ENCODE measurements around the gene C1QTNF9.
"Not testable (repeated sequence)": the region's sequence is repeated elsewhere in the genome, so short reads cannot be mapped to it uniquely, and the experiment has no call there.

C1QTNF9 gene

GRCh38 chr13:24321416-24321815 is 12.0 kb downstream of the C1QTNF9 start:
- not testable (repeated sequence) for DNase-seq (ENCODE audit: low read depth, low spot score)

DNA sequence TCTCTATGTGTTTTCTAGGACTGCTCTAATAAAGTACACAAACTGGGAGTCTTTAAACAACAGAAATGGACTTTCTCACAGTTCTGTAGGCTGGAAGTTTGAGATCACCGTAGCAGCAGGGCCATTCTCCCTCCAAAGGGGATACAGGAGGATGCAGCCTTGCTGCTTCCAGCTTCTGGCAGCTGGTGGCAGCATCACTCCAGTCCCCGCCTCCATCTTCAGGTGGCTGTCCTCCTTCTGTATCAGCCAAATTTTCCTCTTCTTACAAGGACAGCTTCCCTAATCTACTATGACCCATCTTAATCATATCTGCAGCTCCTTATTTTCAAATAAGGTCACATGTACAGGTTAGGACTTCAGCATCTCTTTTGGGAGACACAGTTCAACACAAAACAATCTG is 13.1 kb downstream of the C1QTNF9 start:
- not testable (repeated sequence) for DNase-seq (ENCODE audit: low read depth, low spot score)

DNA sequence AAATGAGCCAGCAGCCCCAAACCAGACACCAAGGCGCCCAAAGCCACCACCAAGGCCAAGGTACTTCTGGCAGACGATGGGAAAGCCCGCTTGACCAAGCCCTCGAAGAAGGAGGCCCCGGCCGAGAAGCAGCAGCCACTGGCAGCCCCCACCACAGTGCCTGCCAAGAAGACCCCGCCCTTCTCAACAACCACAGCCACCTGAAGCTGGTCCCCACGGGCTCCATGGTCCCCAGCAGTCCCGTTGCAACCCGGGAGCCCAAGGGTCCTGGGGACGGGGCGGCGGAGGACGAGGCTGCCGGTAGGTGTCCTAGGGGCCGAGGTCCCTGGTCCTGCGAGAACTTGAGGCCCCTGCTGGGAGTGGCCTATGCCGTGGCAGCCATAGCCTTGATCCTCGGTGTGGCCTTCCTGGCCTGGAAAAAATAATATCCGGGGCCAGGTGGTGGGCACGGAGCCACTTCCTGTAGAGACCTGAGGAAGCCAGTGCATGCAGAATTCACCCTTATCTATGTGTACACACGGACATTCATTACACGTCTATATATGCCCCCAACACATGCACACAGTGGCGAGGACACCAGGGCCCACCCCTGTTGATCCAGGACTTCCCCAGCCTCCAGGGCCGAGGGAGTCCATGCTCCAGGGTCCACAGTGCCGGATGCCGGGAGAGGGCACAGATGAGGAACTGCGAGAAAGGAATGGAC is 13.8 kb downstream of the C1QTNF9 start:
- DNase-seq (ENCODE audit: low read depth, low spot score) = no peak

GRCh38 chr13:24323739-24324075 is 14.3 kb downstream of the C1QTNF9 start:
- no peak for DNase-seq (ENCODE audit: low read depth, low spot score)

GRCh38 chr13:24327598-24327997 is 18.2 kb downstream of the C1QTNF9 start:
- not testable (repeated sequence) for DNase-seq (ENCODE audit: low read depth, low spot score)

DNA sequence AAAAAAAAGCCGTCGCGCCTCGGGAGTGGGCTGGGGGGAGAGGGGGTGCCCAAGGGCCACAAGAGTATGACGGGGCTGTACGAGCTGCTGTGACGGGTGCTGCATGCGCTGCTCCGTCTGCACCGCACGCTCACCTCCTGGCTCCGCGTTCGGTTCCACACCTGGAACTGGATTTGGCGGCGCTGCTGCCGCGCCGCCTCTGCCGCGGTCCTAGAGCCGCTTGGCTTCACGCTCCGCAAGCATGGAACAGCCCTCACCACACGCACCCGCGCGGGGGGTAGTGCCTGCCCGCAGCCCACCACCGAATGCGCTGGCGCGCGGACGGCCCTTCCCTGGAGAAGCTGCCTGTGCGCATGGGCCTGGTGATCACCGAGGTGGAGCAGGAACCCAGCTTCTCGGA is 18.8 kb downstream of the C1QTNF9 start:
- no peak for DNase-seq (ENCODE audit: low read depth, low spot score)

GRCh38 chr13:24338721-24339120 is 29.3 kb downstream of the C1QTNF9 start:
- DNase-seq (ENCODE audit: low read depth, low spot score) = no peak

- DNase-seq (ENCODE audit: low read depth, low spot score) = no peak
Observed at GRCh38 chr13:24339937-24340607, 30.7 kb downstream of the C1QTNF9 start.

GRCh38 chr13:24340608-24340955 is 31.2 kb downstream of the C1QTNF9 start:
- DNase-seq (ENCODE audit: low read depth, low spot score) = no peak

- no peak for DNase-seq (ENCODE audit: low read depth, low spot score)
Observed at GRCh38 chr13:24341439-24341838, 32.1 kb downstream of the C1QTNF9 start.

- no peak for DNase-seq (ENCODE audit: low read depth, low spot score)
Observed at GRCh38 chr13:24348385-24348784, 39.0 kb downstream of the C1QTNF9 start.

- DNase-seq (ENCODE audit: low read depth, low spot score) = no peak
Observed at GRCh38 chr13:24348797-24349515, 39.6 kb downstream of the C1QTNF9 start.

DNA sequence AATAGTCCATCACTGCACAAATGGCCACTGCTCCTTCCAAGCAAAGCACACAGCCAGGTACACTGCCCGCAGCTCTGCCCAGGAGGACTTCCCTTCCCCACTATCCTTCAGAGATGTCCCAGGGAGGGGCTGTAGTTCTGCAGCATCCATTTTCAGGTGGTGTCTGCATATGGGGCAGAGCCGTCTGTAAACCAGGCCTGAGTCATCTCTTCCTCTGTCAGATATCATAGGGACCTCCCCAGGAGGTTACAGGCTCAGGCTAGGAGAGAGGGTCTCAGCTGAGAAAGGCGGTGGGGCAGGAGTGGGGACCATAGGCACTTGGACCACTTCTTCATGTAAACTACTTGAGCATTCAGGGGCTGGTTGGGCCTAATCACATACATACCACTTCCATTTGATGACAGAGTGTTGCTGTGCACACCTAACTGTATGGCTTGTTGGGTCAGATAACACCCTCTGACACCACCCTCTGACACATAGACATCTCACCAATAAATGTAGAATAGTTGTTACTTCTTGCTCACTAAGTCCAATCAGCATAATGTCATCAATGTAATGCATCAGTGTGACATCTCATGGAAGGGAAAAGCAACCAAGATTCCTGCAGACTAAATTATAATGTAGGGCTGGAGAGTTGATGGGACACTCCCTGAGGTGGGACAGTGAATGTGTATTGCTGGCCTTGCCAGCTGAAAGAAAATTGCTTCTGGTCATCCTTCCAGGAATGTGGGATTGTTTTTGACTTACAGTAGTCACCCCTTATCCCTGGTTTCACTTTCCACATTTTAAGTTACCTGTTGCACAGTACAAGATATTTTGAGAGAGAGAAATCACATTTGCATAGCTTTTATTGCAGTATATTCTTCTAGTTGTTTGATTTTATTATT is 40.6 kb downstream of the C1QTNF9 start:
- not testable (repeated sequence) for DNase-seq (ENCODE audit: low read depth, low spot score)

GRCh38 chr13:24351423-24351822 is 42.0 kb downstream of the C1QTNF9 start:
- no peak for DNase-seq (ENCODE audit: low read depth, low spot score)

GRCh38 chr13:24353736-24354135 is 44.4 kb downstream of the C1QTNF9 start:
- DNase-seq (ENCODE audit: low read depth, low spot score) = no peak

GRCh38 chr13:24355103-24355502 is 45.7 kb downstream of the C1QTNF9 start:
- DNase-seq (ENCODE audit: low read depth, low spot score) = no peak

GRCh38 chr13:24356270-24356669 is 46.9 kb downstream of the C1QTNF9 start:
- DNase-seq (ENCODE audit: low read depth, low spot score) = no peak

DNA sequence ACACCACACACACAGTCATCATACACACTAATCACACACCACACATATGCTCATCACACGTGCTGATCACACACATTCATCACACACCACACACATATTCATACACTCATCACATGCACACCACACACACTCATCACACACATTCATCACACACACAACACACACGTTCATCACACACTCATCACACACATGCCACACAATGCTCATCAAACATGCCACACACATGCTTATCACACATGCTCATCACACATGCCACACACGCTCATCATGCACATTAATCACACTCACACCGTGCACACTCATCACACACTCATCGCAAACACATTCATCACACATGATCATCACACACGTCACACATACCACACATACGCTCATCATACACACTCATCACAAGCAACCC is 47.5 kb downstream of the C1QTNF9 start:
- DNase-seq (ENCODE audit: low read depth, low spot score) = no peak

DNA sequence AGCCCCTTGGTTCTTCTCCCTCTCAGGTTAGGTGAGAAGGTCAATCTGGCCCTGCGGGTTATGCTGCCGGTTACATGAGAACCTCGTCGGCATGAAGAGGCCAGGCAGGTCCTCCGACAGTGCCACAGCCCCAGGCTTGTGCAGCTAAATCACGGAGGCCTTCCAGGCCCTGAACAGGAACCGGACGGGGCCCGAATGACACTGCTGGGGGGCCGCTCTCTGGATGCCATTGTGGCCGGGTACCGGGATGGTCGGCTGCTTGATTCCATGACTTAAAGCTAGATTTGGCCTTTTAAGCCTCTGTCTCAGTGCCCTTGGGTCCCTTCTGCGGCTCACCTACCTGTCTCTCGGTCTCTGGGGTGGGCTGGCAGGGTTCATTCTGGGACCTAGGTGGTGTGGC is 48.4 kb downstream of the C1QTNF9 start:
- DNase-seq (ENCODE audit: low read depth, low spot score) = no peak

GRCh38 chr13:24358836-24359235 is 49.5 kb downstream of the C1QTNF9 start:
- DNase-seq (ENCODE audit: low read depth, low spot score) = not testable (repeated sequence)

DNA sequence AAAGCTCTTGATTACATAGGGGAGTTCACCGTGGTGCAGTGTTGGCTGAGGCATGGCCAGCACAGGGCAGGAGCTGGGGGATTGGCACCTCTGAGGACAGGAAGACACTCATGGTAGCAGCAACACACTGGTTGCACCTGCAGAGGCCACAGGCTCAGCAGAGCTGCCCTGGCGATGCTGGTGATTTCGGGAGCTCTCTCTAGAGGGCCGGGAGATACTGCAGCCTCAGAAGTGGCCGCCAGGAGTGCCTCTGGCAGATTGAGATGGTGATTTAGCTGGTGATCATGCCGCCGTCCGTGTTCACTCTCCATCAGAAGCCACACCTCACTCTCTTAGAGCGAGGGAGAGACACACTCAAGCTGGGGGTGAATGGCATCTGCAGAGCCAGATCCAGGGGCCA is 49.9 kb downstream of the C1QTNF9 start:
- not testable (repeated sequence) for DNase-seq (ENCODE audit: low read depth, low spot score)

- DNase-seq (ENCODE audit: low read depth, low spot score) = no peak
Observed at GRCh38 chr13:24360106-24360505, 50.7 kb downstream of the C1QTNF9 start.

Measured in smooth muscle cell of the brain vasculature (primary cell).